Lung microvascular endothelial cell (primary cell): ENCODE measurements around the gene C1orf159. TPM values are rescaled to one million over a fixed set of nuclear protein-coding genes. Genes with fewer than 3 reads are reported as not detected.

Experiments
- DNase-seq, 2 donors: peaks; one replicate each; pipeline versions ENCODE4 v3.0.0 to v3.0.0-alpha.2; 2010; ENCODE audit warnings: low read depth in 2 of 2
- total RNA-seq: library from RNA; depleted of rRNA; stranded (reverse); fragments of >200 nt; gene quantifications from 2 replicates; pipeline ENCODE4 v1.2.1, GENCODE V29; 2014

C1orf159 gene
- total RNA-seq, 1 donor from 2014 or later: 4.8 TPM

GRCh38 chr1:1092894-1093609, 22.8 kb downstream of the C1orf159 start:
- no peak for DNase-seq

- no peak for DNase-seq
Observed at GRCh38 chr1:1092149-1092855, 23.6 kb downstream of the C1orf159 start.

- DNase-seq: no peak
Observed at GRCh38 chr1:1091344-1092148, 24.3 kb downstream of the C1orf159 start.

GRCh38 chr1:1090424-1091343, 25.2 kb downstream of the C1orf159 start:
- no peak for DNase-seq

- no peak for DNase-seq
Observed at GRCh38 chr1:1089731-1090423, 26.0 kb downstream of the C1orf159 start.

- DNase-seq: no peak
Observed at GRCh38 chr1:1088801-1089680, 26.8 kb downstream of the C1orf159 start.

- DNase-seq: no peak
Observed at GRCh38 chr1:1088029-1088800, 27.7 kb downstream of the C1orf159 start.

- DNase-seq: no peak
Observed at GRCh38 chr1:1087351-1088028, 28.4 kb downstream of the C1orf159 start.

- DNase-seq: no peak
Observed at GRCh38 chr1:1086911-1087341, 29.0 kb downstream of the C1orf159 start.

GRCh38 chr1:1085911-1086841, 29.7 kb downstream of the C1orf159 start:
- no peak for DNase-seq

GRCh38 chr1:1085171-1085841, 30.6 kb downstream of the C1orf159 start:
- no peak for DNase-seq

GRCh38 chr1:1084372-1085170, 31.3 kb downstream of the C1orf159 start:
- no peak for DNase-seq

- DNase-seq: no peak
Observed at GRCh38 chr1:1083416-1084371, 32.2 kb downstream of the C1orf159 start.

GRCh38 chr1:1082776-1083415, 33.0 kb downstream of the C1orf159 start:
- DNase-seq: no peak
